Measurements from ENCODE around the gene MAT1A. TPM values are rescaled to one million over a fixed set of nuclear protein-coding genes. Genes with fewer than 3 reads are reported as not detected.
"Not testable (repeated sequence)": the region's sequence is repeated elsewhere in the genome, so short reads cannot be mapped to it uniquely, and the experiment has no call there.

MAT1A gene
- total RNA-seq, 1 donor: not detected

DNA sequence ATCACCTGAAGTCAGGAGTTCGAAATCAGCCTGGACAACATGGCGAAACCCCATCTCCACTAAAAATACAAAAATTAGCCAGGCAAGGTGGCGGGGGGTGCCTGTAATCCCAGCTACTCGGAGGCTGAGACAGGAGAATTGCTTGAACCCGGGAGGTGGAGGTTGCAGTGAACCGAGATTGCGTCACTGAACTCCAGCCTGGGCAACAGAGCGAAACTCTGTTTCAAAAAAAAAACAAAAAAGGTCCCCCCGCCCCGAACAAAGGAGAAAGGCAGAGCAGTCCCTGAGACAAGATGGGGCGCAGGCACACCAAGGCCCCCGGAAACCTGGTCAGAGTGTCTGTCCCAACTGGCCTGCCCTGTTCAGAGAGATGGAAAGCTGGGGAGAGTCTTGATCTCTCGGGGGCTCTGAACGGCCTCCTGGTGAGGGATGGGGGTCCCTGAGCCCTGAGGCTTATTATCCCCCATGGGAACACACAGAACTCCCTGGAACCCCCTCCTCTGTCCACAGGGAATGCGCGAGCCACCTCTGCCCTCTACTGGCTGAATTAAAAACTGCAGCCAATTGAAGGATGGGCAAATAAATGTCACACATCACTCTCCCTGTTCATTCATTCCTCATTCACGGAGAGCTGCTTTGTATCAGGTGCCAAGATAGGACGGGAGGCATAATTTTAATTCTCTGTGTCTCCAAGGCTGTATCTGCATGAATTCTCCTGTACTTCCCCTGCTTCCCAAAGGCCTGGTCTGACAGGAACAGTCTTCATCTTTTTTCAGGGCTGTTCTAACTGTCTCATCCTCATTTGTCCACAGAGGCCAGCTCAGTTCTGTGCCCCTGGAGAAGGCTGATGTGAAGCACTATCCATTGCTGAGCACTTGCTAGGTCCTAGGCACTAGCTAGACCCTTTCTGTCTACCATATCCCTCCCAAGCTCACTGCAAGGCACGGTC, 28.9 kb downstream of the MAT1A start:
- H3K4me3 ChIP-seq (ENCODE audit: low read depth, low read length): no peak overlapping the region
- peak; percentile 18 for DNase-seq (ENCODE audit: low read depth)
- TF ChIP-seq, protein P1, sequence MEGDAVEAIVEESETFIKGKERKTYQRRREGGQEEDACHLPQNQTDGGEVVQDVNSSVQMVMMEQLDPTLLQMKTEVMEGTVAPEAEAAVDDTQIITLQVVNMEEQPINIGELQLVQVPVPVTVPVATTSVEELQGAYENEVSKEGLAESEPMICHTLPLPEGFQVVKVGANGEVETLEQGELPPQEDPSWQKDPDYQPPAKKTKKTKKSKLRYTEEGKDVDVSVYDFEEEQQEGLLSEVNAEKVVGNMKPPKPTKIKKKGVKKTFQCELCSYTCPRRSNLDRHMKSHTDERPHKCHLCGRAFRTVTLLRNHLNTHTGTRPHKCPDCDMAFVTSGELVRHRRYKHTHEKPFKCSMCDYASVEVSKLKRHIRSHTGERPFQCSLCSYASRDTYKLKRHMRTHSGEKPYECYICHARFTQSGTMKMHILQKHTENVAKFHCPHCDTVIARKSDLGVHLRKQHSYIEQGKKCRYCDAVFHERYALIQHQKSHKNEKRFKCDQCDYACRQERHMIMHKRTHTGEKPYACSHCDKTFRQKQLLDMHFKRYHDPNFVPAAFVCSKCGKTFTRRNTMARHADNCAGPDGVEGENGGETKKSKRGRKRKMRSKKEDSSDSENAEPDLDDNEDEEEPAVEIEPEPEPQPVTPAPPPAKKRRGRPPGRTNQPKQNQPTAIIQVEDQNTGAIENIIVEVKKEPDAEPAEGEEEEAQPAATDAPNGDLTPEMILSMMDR (IDR thresholded peaks at IDR 0.05; ENCODE audit: insufficient read depth, low read length): peak; percentile 89

DNA sequence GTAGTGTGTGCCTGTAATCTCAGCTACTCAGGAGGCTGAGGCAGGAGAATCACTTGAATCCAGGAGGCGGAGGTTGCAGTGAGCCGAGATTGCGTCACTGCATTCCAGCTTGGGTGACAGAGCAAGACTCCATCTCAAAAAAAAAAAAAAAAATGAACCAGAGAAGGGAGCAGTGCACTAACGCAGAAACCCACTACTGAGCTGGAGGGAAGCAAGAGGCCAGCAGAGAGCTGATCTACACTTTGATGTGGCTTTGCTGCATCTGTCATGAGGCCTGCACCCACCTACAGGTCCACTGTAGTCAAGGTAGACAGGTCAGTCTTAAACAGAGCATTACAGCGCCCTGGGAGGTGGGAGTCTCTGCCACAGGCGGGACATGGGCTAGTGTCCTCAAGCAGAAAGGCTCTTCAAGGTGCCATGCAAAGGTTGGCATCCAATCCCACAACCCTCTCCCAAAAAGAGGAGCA, 30.0 kb downstream of the MAT1A start:
- no peak overlapping the region for H3K4me3 ChIP-seq (ENCODE audit: low read depth, low read length)
- TF ChIP-seq, protein P1 (IDR thresholded peaks at IDR 0.05; ENCODE audit: insufficient read depth, low read length): no peak
- DNase-seq (ENCODE audit: low read depth): peak; percentile 8

DNA sequence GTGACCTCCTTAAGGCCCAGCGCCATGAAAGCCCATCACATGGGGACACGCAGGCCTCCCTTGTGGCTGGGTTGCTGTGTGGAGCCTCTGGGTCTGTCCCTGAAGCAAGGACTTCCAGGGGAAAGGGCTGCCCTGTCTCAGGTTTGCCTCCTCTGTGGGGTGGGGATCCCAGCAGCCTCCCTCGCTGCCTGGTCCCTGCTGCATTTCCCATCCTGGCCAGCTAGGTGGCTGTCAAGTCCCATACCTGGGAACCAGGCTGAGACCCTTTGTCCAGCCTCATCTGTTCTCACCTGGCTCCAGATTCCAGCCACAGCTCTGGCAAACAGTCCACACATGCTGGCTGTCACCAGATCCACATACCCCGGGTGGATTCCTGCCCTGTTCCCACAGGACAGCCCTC, 32.7 kb downstream of the MAT1A start:
- H3K4me3 ChIP-seq (ENCODE audit: low read depth, low read length); DNase-seq (ENCODE audit: low read depth): not testable (repeated sequence)

DNA sequence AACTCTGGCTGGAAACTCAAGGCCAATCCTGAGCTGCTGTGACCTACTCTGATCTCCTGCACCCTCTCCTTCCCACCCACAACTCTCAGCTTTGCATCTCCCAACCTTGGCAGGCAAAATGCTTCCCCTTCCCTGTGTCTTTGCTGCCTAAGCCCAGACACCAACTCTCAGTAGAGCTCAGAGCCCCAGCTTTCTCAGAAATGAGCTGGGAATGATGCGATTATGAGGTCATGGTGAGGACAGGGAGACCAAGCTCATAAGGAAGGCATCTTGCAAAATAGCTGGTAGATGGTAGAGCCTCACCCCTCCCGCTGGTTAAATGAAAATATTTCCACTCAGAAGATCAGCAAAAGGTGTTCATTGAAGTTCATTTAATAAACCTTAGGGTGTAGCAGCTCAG, 34.7 kb downstream of the MAT1A start:
- not testable (repeated sequence) for DNase-seq (ENCODE audit: low read depth); H3K4me3 ChIP-seq (ENCODE audit: low read depth, low read length)

DNA sequence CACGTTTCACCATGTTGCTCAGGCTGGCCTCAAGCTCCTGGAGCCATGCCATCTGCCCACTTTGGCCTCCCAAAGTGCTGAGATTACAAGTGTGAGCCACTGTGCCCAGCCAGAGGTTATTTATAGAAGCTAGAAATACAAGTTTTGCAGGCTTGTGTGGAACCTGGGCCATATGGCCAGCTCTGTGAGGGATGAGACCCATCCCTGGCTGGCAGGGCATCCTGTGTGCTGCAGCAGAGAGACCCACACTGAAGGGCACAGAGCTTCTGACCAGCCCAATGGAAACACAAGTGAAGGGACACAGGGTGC, 35.5 kb downstream of the MAT1A start:
- not testable (repeated sequence) for H3K4me3 ChIP-seq (ENCODE audit: low read depth, low read length); DNase-seq (ENCODE audit: low read depth)

DNA sequence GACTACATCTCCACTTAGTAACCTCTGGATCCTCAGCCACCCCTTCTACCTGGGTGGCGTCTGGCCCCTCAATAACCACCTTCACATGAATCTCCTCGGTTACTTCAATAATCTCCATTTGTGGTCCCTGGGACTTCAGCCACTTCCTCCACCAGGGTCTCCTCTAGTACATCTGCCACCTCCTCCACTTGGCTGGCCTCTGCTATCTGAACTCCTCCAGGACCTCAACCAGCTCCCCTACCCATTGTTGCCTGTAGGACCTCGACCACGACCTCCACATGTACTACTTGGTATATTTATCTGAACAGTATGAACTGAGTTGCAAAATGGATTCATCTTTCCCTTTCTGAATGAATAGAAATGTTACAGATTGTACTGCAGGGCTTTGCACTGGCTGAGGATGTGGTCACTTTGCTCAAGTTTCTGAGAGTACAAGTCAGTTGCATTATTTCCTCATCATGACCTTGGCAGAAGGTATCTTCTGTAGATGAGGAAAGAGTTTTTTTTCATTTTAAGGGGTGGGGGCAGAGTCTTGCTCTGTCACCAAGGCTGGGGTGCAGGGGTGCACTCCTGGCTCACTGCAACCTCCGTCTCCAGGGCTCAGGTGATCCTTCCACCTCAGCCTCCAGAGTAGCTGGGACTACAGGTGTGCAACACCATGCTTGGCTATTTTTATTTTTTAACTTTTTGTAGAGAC, 36.0 kb downstream of the MAT1A start:
- H3K4me3 ChIP-seq (ENCODE audit: low read depth, low read length): no peak overlapping the region
- TF ChIP-seq, protein P1 (IDR thresholded peaks at IDR 0.05; ENCODE audit: insufficient read depth, low read length): no peak
- DNase-seq (ENCODE audit: low read depth): no peak

DNA sequence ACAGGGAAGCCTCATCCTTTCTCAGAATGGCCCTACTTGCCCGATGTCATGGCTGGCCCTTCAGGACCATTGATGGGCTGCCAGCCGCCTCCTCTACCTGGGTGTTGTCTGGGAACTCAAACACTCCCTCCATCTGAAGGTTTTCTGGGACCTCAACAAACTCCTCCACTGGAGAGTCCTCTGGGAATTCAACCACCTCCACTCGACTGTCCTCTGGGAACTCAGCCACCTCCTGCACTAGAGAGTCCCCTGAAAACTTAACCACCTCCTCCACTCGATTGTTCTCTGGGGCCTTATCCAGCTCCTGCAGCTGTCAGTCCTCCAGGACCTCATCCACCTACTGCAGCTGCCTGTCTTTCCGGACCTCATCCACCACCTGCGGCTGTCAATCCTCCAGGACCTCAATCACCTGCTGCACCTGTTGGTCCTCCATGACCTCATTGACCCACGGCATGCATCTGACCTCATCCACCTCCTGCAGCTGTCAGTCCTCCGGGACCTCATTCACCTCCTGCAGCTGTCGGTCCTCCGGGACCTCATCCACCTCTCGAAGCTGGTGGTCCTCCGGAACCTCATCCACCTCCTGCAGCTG, 37.1 kb downstream of the MAT1A start:
- DNase-seq (ENCODE audit: low read depth): no peak
- no peak overlapping the region for H3K4me3 ChIP-seq (ENCODE audit: low read depth, low read length)
- TF ChIP-seq, protein P1 (IDR thresholded peaks at IDR 0.05; ENCODE audit: insufficient read depth, low read length): no peak

DNA sequence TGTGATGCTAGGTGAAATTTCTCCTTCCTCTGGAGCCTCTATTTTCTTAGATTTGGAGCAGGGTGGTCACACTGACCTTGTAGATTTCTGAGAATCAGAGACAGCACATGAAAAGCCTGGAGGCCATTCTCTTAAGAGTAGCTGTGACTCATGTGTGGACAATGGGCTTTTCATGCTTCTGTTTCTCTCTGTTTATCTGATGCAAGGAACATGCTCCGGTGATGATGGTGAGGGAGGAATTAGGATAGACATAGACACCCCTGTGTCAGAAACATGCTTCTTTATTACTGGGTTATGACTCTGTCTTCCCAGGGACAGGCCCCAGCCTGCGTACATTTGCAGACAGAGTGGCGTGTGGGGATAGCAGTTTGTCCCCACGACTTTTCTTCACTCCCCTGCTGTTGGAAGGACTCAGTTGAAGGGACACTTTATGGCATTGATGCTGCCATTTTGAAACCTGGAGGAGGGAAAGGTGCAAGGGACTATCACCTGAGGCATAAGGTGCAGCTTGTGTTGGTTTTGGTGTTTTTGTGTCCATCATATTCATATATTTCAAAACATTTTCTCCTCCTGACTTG, 37.7 kb downstream of the MAT1A start:
- not testable (repeated sequence) for DNase-seq (ENCODE audit: low read depth); H3K4me3 ChIP-seq (ENCODE audit: low read depth, low read length)

DNA sequence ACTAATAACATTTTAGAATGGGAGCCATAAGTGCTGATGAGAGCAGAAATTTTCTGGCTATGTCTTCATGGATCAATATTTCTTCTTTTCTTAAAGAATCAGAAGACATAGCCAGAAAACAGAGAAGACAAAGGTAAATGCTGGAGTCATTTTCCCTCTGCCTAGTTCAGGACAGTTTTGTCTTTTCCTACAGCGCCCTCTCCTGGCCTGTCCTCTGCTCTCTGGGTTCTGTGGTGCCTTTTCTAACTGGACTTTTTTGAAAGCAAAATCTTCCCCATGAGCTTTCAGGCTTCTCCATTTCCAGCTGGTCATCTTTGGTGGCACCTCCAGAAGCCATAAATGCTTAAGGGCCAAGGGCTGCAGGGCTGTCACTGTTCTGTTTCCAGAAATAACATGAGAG, 39.1 kb downstream of the MAT1A start:
- H3K4me3 ChIP-seq (ENCODE audit: low read depth, low read length); DNase-seq (ENCODE audit: low read depth): not testable (repeated sequence)

DNA sequence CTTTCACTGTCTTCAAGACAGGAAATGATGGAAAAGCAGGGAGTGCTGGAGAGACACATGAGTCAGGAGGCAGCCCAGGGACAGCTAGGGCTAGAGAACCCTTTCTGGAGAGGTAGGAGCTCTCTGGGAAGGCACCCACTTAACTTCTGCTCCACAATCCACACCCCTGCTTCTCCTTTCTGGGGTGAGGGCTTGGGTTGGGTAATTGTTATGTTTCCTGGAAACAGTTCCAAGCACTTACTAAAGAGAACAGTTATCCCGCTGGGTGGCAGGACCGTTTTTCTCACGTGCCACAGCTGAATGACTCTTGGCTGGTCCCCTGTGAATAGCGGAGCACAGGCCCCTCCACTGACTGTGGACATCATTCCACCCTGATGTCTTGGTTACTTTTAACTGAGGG, 39.6 kb downstream of the MAT1A start:
- not testable (repeated sequence) for DNase-seq (ENCODE audit: low read depth); H3K4me3 ChIP-seq (ENCODE audit: low read depth, low read length)

DNA sequence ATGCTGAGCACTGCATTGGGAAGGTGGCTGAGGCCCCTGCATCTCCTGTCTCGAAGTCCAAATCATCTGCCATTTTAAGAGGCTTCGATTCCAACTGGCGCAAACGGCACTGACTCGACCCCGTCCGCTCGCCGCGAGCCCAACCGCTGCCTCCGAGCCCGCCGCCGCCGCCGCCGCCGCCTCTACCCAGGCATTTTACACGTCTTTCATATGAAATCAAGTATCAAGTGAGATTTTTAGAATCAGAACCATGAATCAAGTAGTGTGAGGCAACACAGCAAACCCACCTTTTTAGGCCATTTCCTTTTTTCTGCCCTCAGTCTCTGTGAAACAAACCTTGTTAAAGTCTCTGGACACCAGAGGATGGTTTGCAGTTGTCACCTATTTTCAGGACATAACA, 41.8 kb downstream of the MAT1A start:
- H3K4me3 ChIP-seq (ENCODE audit: low read depth, low read length); DNase-seq (ENCODE audit: low read depth): not testable (repeated sequence)

DNA sequence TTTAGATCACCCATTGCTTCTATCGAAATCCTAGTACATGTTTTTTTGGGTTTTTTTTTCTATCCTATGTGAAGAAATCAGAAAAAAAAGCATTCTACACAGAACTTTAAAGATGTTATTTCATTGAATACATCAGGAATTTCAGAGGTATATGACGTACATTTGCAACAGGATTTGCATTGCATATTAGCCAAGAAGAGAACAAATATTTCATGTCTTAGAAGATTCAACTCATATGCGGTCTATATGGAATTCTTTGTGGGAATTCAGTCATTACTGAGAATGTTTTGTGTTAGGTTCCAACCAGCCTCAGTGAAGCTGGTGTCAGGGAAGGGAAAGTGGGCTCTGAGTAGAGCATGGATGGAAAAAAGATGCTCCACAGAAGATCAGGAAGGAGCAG, 45.1 kb downstream of the MAT1A start:
- not testable (repeated sequence) for DNase-seq (ENCODE audit: low read depth); H3K4me3 ChIP-seq (ENCODE audit: low read depth, low read length)

DNA sequence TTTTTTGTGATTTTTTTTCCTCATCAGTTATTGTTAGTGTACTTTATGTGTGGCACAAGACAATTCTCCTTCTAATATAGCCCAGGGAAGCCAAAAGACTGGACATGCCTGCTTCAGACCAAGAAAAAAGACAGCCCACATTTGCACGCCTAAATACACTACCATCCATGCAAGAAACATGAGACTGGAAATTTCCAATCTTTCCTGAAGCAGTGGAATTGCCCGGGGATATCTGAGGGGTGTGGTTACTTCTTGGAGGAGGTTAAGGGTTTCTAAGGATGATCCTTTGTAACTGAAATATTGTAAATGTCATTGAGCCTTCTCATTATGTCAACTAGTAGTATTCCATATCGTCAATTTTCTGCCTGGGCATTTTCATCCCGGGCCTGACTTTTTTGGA, 47.1 kb downstream of the MAT1A start:
- not testable (repeated sequence) for DNase-seq (ENCODE audit: low read depth); H3K4me3 ChIP-seq (ENCODE audit: low read depth, low read length)

All from fibroblast of the aortic adventitia (primary cell).